RKO (cell line): Measurements from ENCODE around the gene TNNC1.

ENCODE experiments used
- DNase-seq: peaks from one replicate; pipeline ENCODE4 v3.0.0-alpha.2; 2016; ENCODE audit warnings: low spot score

The TNNC1 gene

GRCh38 chr3:52483577-52484381 lies 29.9 kb upstream of the TNNC1 start:
- no peak for DNase-seq

GRCh38 chr3:52483081-52483480 lies 29.2 kb upstream of the TNNC1 start:
- DNase-seq: no peak

GRCh38 chr3:52481819-52482521 lies 28.1 kb upstream of the TNNC1 start:
- no peak for DNase-seq

- DNase-seq: no peak
These were observed 27.2 kb upstream of the TNNC1 start for GRCh38 chr3:52480768-52481715.

GRCh38 chr3:52479877-52480575 lies 26.2 kb upstream of the TNNC1 start:
- DNase-seq: no peak

GRCh38 chr3:52479037-52479876 lies 25.4 kb upstream of the TNNC1 start:
- no peak for DNase-seq

GRCh38 chr3:52477796-52478095 lies 23.9 kb upstream of the TNNC1 start:
- DNase-seq: no peak

- no peak for DNase-seq
These were observed 23.4 kb upstream of the TNNC1 start for GRCh38 chr3:52477076-52477795.

- DNase-seq: no peak
These were observed 19.2 kb upstream of the TNNC1 start for GRCh38 chr3:52473026-52473425.

- no peak for DNase-seq
These were observed 18.6 kb upstream of the TNNC1 start for GRCh38 chr3:52472239-52473000.

GRCh38 chr3:52471371-52472238 lies 17.8 kb upstream of the TNNC1 start:
- no peak for DNase-seq

- DNase-seq: no peak
These were observed 17.1 kb upstream of the TNNC1 start for GRCh38 chr3:52470920-52471319.

- DNase-seq: no peak
These were observed 15.2 kb upstream of the TNNC1 start for GRCh38 chr3:52469001-52469400.

GRCh38 chr3:52468336-52468735 lies 14.5 kb upstream of the TNNC1 start:
- no peak for DNase-seq

- no peak for DNase-seq
These were observed 9.6 kb upstream of the TNNC1 start for GRCh38 chr3:52463416-52463815.

GRCh38 chr3:52461874-52462273 lies 8.0 kb upstream of the TNNC1 start:
- no peak for DNase-seq

GRCh38 chr3:52458770-52459545 lies 5.1 kb upstream of the TNNC1 start:
- no peak for DNase-seq
